Uterus (tissue), 2 donors: Measurements from ENCODE around the gene TYSND1.

Source experiments
- CTCF ChIP-seq, 4 experiments: fragments of 200-600 bp in 2 of 4; fragments of 450-650 bp in 2 of 4; sonication (generic) in 2 of 4; IDR thresholded peaks; one replicate each; pipeline ENCODE4 v1.5.1; 2016 to 2019; ENCODE audit warnings: antibody characterized with exemption in 4 of 4, mild to moderate bottlenecking in 2 of 4, moderate library complexity in 1 of 4
- POLR2A ChIP-seq, 2 donors: fragments of 450-650 bp; IDR thresholded peaks; one replicate each; pipeline ENCODE4 v1.6.1; 2016; ENCODE audit warnings: antibody characterized with exemption in 2 of 2, mild to moderate bottlenecking in 1 of 2, moderate library complexity in 1 of 2

- TF ChIP-seq POLR2A (IDR thresholded peaks at IDR 0.05) (no peak), CTCF (IDR thresholded peaks at IDR 0.05) (no peak)
Observed at GRCh38 chr10:70174058-70174741, 27.7 kb upstream of the TYSND1 start.
